Neuron (in vitro differentiated cells): ENCODE data around the gene CEP97.
A peak's percentile ranks its signal among the peaks of the same experiment; 100 is the strongest.
"Not testable (repeated sequence)": the region's sequence is repeated elsewhere in the genome, so short reads cannot be mapped to it uniquely, and the experiment has no call there.

ENCODE experiments used
- H2AFZ ChIP-seq: one replicate; pipeline ENCODE4 v1.6.1; 2013; ENCODE audit warnings: low read depth, mild to moderate bottlenecking, inconsistent platforms, low read length, moderate library complexity
- H3K27me3 ChIP-seq: one replicate; pipeline ENCODE4 v1.6.1; 2013; ENCODE audit warnings: low read length; ENCODE audit not compliant: insufficient read depth
- H3K36me3 ChIP-seq: one replicate; pipeline ENCODE4 v1.6.1; 2013; ENCODE audit warnings: low read length; ENCODE audit not compliant: insufficient read depth
- H3K4me1 ChIP-seq: one replicate; pipeline ENCODE4 v1.6.1; 2013; ENCODE audit warnings: low read length; ENCODE audit not compliant: insufficient read depth
- H3K4me3 ChIP-seq: 2 replicates; pipeline ENCODE4 v1.5.1; 2013; ENCODE audit warnings: mild to moderate bottlenecking, low read length, moderate library complexity
- H3K9me3 ChIP-seq: one replicate; pipeline ENCODE4 v1.6.1; 2013; ENCODE audit warnings: low read length

The CEP97 gene

DNA sequence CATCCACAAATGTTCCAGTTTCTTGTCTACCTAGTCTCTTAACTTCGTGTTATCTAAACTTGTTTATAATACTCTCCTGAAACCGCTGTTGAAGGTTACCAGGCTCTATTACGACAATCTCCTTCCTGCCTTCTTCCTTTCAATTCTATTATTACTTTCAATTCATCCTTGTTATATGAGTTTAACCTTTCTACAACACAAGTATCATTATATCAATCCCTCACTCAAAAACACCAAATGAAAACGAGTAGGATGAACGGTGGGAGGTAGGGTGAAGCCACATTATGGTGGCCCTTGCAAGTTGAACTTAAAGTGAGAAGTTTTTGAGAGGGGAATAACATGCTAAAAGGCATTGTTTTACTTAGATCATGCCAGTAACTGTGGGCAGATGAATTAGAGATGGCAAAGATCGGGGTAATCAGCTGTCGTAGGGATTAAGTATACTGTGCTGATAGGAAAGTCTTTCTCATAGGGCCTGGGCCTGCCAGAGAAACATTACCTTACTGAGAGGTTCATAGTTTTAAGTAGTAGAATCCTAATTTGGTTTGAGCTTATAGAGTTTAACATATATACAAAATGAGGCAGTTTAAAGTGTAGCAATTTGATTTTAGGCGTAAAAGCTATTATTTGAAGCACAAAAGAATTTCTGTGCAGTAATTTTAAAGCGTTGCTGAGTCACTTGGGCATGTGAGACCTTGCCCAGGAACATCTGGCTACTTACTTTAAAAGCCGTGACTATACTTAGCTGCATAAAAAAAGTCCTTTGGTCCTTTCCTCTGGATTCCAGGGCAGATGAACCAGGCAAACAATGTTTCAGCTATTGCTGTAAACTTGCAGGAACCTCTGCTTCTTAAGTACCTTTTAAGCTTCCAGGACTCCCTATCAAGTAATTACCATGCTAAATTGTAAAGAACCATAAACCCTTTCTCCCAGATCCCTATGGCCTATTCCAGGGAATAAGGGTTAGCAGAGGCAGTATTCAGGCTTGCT lies 3.3 kb upstream of the CEP97 start:
- no peak overlapping the region for H3K4me3 ChIP-seq
- H2AFZ ChIP-seq: no peak overlapping the region
- no peaks in the 10 kb centered on the region for H3K9me3 ChIP-seq
- H3K4me1 ChIP-seq: peaks cover 6% of the 10 kb centered on the region
- H3K36me3 ChIP-seq: no peaks in the 10 kb centered on the region
- H3K27me3 ChIP-seq: no peaks in the 10 kb centered on the region

DNA sequence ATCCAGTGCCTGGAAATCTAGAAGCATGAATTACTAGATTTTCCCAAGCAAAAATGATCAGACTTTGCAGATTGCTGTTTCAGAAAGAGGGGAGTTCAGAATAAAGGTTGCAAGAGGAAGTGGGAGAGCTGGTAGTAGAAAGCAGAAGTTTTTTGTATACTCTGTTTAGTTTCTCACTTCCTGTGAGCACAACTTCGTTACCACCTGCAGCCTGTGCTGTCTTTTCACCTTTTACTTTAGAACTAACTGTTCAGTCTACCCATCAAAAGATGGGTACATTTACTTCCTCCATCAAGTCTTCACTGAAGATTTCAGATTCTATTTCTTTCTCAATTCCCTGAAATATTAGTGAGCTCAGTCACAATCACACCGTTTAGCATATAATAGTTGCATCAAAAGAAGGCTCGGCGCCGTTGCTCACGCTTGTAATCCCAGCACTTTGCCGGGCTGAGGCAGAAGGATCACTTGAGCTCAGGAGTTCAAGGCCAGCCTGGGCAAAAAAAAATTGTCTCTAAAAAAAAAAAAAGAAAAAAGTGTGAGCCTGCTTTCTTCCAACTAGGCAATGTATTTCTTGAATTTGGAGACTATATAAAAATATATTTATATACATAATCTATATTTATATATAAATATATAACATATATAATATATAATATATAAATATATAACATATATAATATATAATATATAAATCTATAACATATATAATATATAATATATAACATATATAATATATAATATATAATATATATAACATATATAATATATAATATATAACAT lies 1.8 kb upstream of the CEP97 start:
- Histone ChIP-seq H2AFZ (no peak overlapping the region), H3K4me1 (peaks cover 12% of the 10 kb centered on the region), H3K9me3 (no peaks in the 10 kb centered on the region), H3K4me3 (no peak overlapping the region), H3K27me3 (no peaks in the 10 kb centered on the region), H3K36me3 (peaks cover 6% of the 10 kb centered on the region)

DNA sequence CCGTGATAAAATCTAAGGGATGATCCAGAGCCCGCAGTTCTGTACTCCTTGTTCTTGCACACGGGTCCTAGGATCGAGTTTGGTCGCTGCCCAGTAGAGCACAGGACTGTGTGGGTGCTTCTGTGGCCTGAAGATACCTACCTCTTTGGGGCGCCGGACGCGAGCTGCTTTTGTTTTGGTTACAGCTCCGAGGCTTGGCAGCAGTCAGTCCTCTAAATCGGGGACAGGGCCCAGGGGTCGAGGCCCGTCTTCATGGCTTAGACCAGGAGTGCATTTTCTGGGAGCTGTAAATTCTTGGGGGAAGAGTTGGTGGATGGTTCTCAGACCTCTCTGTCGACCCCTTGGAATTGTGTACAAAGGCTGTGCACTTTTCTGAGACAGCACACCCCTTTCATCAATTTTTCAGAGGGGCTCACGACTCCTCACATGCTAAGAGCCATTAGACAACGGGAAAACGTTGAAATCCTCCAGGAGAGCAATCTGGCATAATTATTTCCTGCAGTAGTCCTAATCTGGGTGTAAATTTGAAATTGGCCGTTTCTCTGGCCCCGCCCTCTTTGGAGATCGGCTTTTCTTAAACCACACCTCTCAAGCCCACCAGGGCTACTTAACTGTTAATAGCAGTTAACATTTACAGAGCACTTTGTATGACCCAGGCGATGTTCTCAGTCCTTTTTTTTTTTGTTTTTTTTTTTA lies 928 bp downstream of the CEP97 start:
- no peaks in the 10 kb centered on the region for H3K9me3 ChIP-seq
- H2AFZ ChIP-seq: peak overlapping the region; percentile 84
- H3K4me1 ChIP-seq: peaks cover 12% of the 10 kb centered on the region

DNA sequence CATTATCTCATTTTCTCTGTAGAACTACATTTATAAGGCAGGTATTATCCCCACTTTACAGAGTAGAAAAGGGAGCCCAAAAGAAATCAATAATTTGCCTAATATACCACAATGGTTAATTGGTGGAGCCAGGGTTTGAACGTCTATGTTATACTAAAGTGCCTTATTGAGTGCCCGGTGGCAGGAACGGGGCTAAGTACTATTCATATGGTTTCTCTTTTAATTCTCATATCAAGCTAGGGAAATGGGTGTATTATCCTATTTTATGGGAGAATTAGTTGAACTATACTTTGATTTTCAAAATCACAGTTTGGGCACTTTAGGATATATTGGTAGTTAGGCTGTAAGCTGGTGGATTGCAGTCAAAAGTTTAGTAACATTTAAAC lies 1.5 kb downstream of the CEP97 start:
- peaks cover 36% of the 10 kb centered on the region for H3K36me3 ChIP-seq
- peak overlapping the region; percentile 96 for H3K4me3 ChIP-seq
- peaks cover 12% of the 10 kb centered on the region for H3K4me1 ChIP-seq
- H2AFZ ChIP-seq: peak overlapping the region; percentile 84
- H3K27me3 ChIP-seq: no peaks in the 10 kb centered on the region
- no peaks in the 10 kb centered on the region for H3K9me3 ChIP-seq

More for the DNA sequence above, 928 bp downstream of the CEP97 start:
- Histone ChIP-seq H3K4me3 (peak overlapping the region; percentile 96), H3K27me3 (no peaks in the 10 kb centered on the region), H3K36me3 (peaks cover 30% of the 10 kb centered on the region)

DNA sequence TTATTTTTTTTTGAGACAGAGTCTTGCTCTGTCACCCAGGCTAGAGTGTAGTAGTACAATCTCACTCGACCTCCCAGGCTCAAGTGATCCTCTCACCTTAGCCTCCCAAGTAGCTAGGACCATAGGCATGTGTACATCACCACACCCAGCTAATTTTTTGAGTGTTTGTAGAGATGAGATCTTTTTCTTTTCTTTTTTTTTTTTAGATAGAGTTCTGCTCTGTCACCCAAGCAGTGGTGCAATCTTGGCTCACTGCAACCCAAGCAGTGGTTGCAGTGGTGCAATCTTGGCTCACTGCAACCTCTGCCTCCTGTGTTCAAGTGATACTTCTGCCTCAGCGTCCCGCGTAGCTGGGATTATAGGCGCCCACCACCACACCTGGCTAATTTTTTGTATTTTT lies 5.2 kb downstream of the CEP97 start:
- Histone ChIP-seq H3K4me3 (no peak overlapping the region), H3K4me1 (peaks cover 12% of the 10 kb centered on the region), H3K9me3 (peaks cover 10% of the 10 kb centered on the region), H3K36me3 (peaks cover 68% of the 10 kb centered on the region), H3K27me3 (no peaks in the 10 kb centered on the region), H2AFZ (no peak overlapping the region)

DNA sequence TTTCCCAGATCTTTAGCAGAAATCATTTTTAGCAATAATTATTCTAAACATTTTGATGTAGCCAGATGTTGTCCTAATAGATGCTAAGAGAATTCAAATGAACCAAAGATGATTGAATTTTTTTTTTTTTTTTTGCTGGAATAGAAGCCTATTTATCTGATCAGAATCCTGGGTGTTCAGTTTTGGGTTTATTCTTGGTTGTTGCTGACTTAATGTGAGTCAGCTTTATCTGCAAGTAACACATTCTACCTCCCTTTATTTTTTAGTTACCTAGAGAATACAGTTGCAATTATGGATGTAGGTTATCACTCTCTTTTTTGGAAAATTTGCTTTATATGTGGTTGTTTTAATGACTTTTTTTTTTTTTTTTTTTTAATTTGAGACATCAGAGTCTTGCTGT lies 6.4 kb downstream of the CEP97 start:
- H3K27me3 ChIP-seq: no peaks in the 10 kb centered on the region
- peaks cover 80% of the 10 kb centered on the region for H3K36me3 ChIP-seq
- peaks cover 20% of the 10 kb centered on the region for H3K9me3 ChIP-seq
- H2AFZ ChIP-seq: no peak overlapping the region
- no peak overlapping the region for H3K4me3 ChIP-seq
- H3K4me1 ChIP-seq: peaks cover 9% of the 10 kb centered on the region

DNA sequence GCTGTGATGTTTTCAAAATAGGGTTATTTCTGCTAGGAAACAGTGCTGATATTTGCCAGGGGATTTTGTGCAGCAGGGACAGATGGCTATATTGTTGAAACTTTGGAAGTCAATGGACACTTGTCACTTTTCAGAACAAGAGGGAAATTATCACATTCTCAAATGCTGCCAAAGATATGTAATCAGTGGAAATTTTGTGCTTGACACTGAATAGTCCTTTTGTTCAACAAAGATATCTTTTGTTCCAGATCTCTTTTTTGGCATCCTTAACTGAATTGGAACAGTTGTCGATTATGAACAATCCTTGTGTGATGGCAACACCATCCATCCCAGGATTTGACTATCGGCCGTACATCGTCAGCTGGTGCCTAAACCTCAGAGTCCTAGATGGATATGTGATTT lies 7.8 kb downstream of the CEP97 start:
- no peaks in the 10 kb centered on the region for H3K4me1 ChIP-seq
- H3K27me3 ChIP-seq: no peaks in the 10 kb centered on the region
- H2AFZ ChIP-seq: no peak overlapping the region
- H3K4me3 ChIP-seq: no peak overlapping the region
- H3K36me3 ChIP-seq: peaks cover 87% of the 10 kb centered on the region
- H3K9me3 ChIP-seq: peaks cover 29% of the 10 kb centered on the region

DNA sequence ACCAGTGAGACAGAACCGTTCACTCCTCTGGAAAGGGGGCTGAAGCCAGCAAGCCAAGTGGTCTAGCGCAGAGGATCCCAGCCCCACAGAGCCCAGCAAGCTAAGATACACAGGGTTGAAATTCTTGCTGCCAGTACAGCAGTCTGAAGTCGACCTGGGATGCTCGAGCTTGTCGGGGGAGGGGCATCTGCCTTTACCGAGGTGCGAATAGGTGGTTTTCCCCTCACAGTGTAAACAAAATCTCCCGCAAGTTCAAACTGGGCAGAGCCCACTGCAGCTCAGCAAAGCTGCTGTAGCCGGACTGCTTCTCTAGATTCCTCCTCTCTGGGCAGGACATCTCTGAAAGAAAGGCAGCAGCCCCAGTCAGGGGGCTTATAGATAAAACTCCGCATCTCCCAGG lies 11.4 kb downstream of the CEP97 start:
- no peak overlapping the region for H2AFZ ChIP-seq
- peaks cover 30% of the 10 kb centered on the region for H3K9me3 ChIP-seq
- H3K27me3 ChIP-seq: no peaks in the 10 kb centered on the region
- peaks cover 61% of the 10 kb centered on the region for H3K36me3 ChIP-seq
- H3K4me3 ChIP-seq: no peak overlapping the region
- H3K4me1 ChIP-seq: no peaks in the 10 kb centered on the region

DNA sequence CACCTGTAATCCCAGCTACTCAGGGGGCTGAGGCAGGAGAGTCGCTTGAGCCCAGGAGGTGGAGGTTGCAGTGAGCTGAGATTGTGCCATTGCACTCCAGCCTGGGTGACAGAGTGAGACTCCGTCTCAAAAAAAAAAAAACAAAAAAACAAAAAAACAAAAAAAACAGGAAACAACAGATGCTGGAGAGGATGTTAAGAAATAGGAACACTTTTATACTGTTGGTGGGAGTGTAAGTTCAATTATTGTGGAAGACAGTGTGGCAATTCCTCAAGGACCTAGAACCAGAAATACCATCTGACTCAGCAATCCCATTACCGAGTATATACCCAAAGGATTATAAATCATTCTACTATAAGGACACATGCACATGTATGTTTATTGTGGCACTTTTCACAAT lies 17.5 kb downstream of the CEP97 start:
- H3K27me3 ChIP-seq, H3K4me3 ChIP-seq, H3K4me1 ChIP-seq, H3K9me3 ChIP-seq, H2AFZ ChIP-seq: not testable (repeated sequence)
- H3K36me3 ChIP-seq: peaks cover 15% of the 10 kb centered on the region

DNA sequence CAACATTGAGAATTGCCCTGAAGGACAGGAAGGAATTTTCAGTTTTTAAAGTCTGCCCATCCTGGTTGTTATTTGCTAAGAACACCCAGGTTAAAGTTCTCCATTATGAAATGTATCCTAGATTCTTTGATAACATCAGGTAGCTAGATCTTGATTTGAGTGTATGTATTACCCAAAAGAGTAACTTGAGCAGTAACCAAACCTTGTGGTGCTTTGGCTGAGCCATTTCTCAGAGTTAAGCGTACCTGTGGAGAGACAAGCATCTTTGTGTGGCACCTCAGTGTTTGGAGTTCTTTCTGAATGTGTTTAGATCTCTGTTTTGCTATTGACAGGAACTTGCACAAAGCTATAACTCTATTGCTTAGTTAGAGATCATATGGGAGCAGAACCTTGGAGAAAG lies 20.4 kb downstream of the CEP97 start:
- H3K4me3 ChIP-seq: no peak overlapping the region
- H3K9me3 ChIP-seq: peaks cover 3% of the 10 kb centered on the region
- H3K27me3 ChIP-seq: no peaks in the 10 kb centered on the region
- H2AFZ ChIP-seq: no peak overlapping the region
- H3K36me3 ChIP-seq: peaks cover 15% of the 10 kb centered on the region
- H3K4me1 ChIP-seq: no peaks in the 10 kb centered on the region

DNA sequence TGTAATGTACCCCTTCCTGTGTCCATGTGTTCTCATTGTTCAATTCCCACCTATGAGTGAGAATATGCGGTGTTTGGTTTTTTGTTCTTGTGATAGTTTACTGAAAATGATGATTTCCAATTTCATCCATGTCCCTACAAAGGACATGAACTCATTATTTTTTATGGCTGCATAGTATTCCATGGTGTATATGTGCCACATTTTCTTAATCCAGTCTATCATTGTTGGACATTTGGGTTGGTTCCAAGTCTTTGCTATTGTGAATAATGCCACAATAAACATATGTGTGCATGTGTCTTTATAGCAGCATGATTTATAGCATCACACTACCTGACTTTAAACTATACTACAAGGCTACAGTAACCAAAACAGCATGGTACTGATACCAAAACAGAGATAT lies 21.5 kb downstream of the CEP97 start:
- not testable (repeated sequence) for H3K9me3 ChIP-seq, H3K4me3 ChIP-seq, H3K4me1 ChIP-seq, H2AFZ ChIP-seq, H3K27me3 ChIP-seq
- H3K36me3 ChIP-seq: peaks cover 15% of the 10 kb centered on the region

DNA sequence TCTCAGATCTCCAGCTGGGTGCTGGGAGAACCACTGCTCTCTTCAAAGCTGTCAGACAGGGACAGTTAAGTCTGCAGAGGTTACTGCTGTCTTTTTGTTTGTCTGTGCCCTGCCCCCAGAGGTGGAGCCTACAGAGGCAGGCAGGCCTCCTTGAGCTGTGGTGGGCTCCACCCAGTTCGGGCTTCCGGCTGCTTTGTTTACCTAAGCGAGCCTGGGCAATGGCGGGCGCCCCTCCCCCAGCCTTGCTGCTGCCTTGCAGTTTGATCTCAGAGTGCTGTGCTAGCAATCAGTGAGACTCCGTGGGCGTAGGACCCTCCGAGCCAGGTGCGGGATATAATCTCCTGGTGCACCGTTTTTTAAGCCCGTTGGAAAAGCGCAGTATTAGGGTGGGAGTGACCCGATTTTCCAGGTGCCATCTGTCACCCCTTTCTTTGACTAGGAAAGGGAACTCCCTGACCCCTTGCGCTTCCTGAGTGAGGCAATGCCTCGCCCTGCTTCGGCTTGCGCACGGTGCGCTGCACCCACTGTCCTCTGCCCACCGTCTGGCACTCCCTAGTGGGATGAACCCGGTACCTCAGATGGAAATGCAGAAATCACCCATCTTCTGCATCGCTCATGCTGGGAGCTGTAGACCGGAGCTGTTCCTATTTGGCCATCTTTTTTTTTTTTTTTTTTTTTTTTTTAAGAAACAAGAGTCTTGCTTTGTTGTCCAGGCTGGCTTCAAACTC lies 29.1 kb downstream of the CEP97 start:
- H3K27me3 ChIP-seq, H3K9me3 ChIP-seq, H2AFZ ChIP-seq, H3K4me1 ChIP-seq, H3K4me3 ChIP-seq: not testable (repeated sequence)
- peaks cover 45% of the 10 kb centered on the region for H3K36me3 ChIP-seq
